NOMO-1 treated with dmso at 0.1 percent for 144 hours (cell line): ENCODE data around the gene KRTAP10-11.
"Not testable (repeated sequence)": the region's sequence is repeated elsewhere in the genome, so short reads cannot be mapped to it uniquely, and the experiment has no call there.

Experiments
- DNase-seq: peaks from one replicate; lab custom pipeline; 2025; ENCODE audit not compliant: unreplicated experiment; lab: John Stamatoyannopoulos, UW

KRTAP10-11 gene

GRCh38 chr21:44646366-44647221 is at the start of gene KRTAP10-11:
TSS of gene KRTAP10-11 (plus strand) at chr21:44646414. CDS start at chr21:44646459, 45 bp downstream.
- DNase-seq, result not testable (repeated sequence)

GRCh38 chr21:44598061-44598460 is 48.2 kb upstream of the KRTAP10-11 start:
- no peak for DNase-seq

- DNase-seq, result no peak
Measured at GRCh38 chr21:44599264-44600029, 46.8 kb upstream of the KRTAP10-11 start.

- not testable (repeated sequence) for DNase-seq
Measured at GRCh38 chr21:44600118-44600978, 45.9 kb upstream of the KRTAP10-11 start, which contains the start of gene KRTAP10-7. TSS of gene KRTAP10-7 (plus strand) at chr21:44600597. CDS start at chr21:44600622, 25 bp downstream.

- DNase-seq, result not testable (repeated sequence)
Measured at GRCh38 chr21:44601091-44601490, 45.1 kb upstream of the KRTAP10-11 start.

- no peak for DNase-seq
Measured at GRCh38 chr21:44601596-44602462, 44.4 kb upstream of the KRTAP10-11 start.

- DNase-seq, result no peak
Measured at GRCh38 chr21:44602463-44602850, 43.8 kb upstream of the KRTAP10-11 start.

GRCh38 chr21:44603109-44603875 is 42.9 kb upstream of the KRTAP10-11 start:
- DNase-seq, result no peak

GRCh38 chr21:44603911-44604310 is 42.3 kb upstream of the KRTAP10-11 start:
- DNase-seq, result no peak

- DNase-seq, result no peak
Measured at GRCh38 chr21:44606495-44606894, 39.7 kb upstream of the KRTAP10-11 start.

- no peak for DNase-seq
Measured at GRCh38 chr21:44609193-44609592, 37.0 kb upstream of the KRTAP10-11 start.

GRCh38 chr21:44610157-44610843 is 35.9 kb upstream of the KRTAP10-11 start:
- not testable (repeated sequence) for DNase-seq

GRCh38 chr21:44611551-44611950 is 34.7 kb upstream of the KRTAP10-11 start:
- no peak for DNase-seq

- DNase-seq, result no peak
Measured at GRCh38 chr21:44612029-44612486, 34.2 kb upstream of the KRTAP10-11 start, which contains the start of gene KRTAP10-8. TSS of gene KRTAP10-8 (plus strand) at chr21:44612079. CDS start at chr21:44612101, 22 bp downstream.

- DNase-seq, result no peak
Measured at GRCh38 chr21:44612669-44613229, 33.5 kb upstream of the KRTAP10-11 start.

- no peak for DNase-seq
Measured at GRCh38 chr21:44613386-44614155, 32.6 kb upstream of the KRTAP10-11 start.

GRCh38 chr21:44614161-44614631 is 32.0 kb upstream of the KRTAP10-11 start:
- DNase-seq, result no peak
